GM12878 (cell line): ENCODE data around the gene ARMS2. TPM values are rescaled to one million over a fixed set of nuclear protein-coding genes. Genes with fewer than 3 reads are reported as not detected.

Source experiments
- ATAC-seq: fragments of 200-7000 bp; cut with Tn5 transposase; 3 replicates; pipeline ENCODE4 v1.9.1; 2020; ENCODE audit warnings: mild to moderate bottlenecking, moderate library complexity
- BruUV-seq: library from RNA; stranded (reverse); fragments of 400-500 nt; replicated peaks from 2 replicates; lab custom pipeline; 2021; lab: Mats Ljungman, UMichigan
- CTCF ChIA-PET: fragments of 300-600 bp; sonication (Branson Sonifier 250); formaldehyde crosslinking; extraction: SDS; loops from one replicate; lab custom pipeline; 2021; ENCODE audit warnings: inconsistent platforms; lab: Yijun Ruan, JAX
- POLR2A ChIA-PET: fragments of 350-600 bp; formaldehyde crosslinking; extraction: SDS; loops from one replicate; lab custom pipeline; 2021; ENCODE audit warnings: inconsistent platforms; lab: Charles Lee
- RAD21 ChIA-PET: fragments of 300-600 bp; sonication (Branson Sonifier 250); formaldehyde crosslinking; loops from one replicate; lab custom pipeline; 2023; ENCODE audit warnings: antibody characterized with exemption; ENCODE audit not compliant: unreplicated experiment; lab: Charles Lee
- SMC1A ChIA-PET: fragments of 300-600 bp; sonication (Branson Sonifier 250); formaldehyde crosslinking; loops from one replicate; lab custom pipeline; 2023; ENCODE audit not compliant: unreplicated experiment, uncharacterized antibody; lab: Charles Lee
- DNase-seq: peaks from one replicate; pipeline ENCODE4 v3.0.0-alpha.2; 2011; ENCODE audit warnings: low read depth, low spot score
- FAIRE-seq: peaks from 3 replicates; lab custom pipeline; 2011; peaks lifted over from hg19 to GRCh38; lab: Jason Lieb, UNC
- H2AFZ ChIP-seq: 2 replicates; pipeline ENCODE4 v1.6.0; 2011; ENCODE audit warnings: low read depth, low read length, control low read depth; ENCODE audit not compliant: control insufficient read depth
- H3K27ac ChIP-seq: 2 replicates; pipeline ENCODE4 v1.5.1; 2011; ENCODE audit warnings: control low read depth; ENCODE audit not compliant: control insufficient read depth, insufficient read depth
- H3K27me3 ChIP-seq, 2 experiments: replicated peaks in 1 of 2; 2 replicates each; pipeline versions ENCODE4 v1.6.0 to v1.6.1; 2011; ENCODE audit warnings: low read length in 1 of 2; ENCODE audit not compliant: control insufficient read depth in 2 of 2, insufficient read depth in 2 of 2
- H3K36me3 ChIP-seq, 2 experiments: 2 replicates each; pipeline ENCODE4 v1.5.1; 2011; ENCODE audit warnings: low read length in 1 of 2; ENCODE audit not compliant: control insufficient read depth in 2 of 2, insufficient read depth in 2 of 2
- H3K4me1 ChIP-seq: 2 replicates; pipeline ENCODE4 v1.6.1; 2011; ENCODE audit warnings: mild to moderate bottlenecking, low read length, moderate library complexity, mixed read lengths; ENCODE audit not compliant: control insufficient read depth, insufficient read depth
- H3K4me2 ChIP-seq: 2 replicates; pipeline ENCODE4 v1.6.0; 2011; ENCODE audit warnings: control low read depth; ENCODE audit not compliant: control insufficient read depth, insufficient read depth
- H3K4me3 ChIP-seq: fragments of 200-600 bp; sonication (generic); 2 replicates; pipeline ENCODE4 v1.5.1; 2016
- H3K79me2 ChIP-seq: 2 replicates; pipeline ENCODE4 v1.6.0; 2011; ENCODE audit warnings: low read length; ENCODE audit not compliant: control insufficient read depth, insufficient read depth
- H3K9ac ChIP-seq: 2 replicates; pipeline ENCODE4 v1.8.0; 2011; ENCODE audit warnings: low read length, control low read depth, mixed read lengths; ENCODE audit not compliant: control insufficient read depth, insufficient read depth
- H3K9me3 ChIP-seq: replicated peaks from 3 replicates; pipeline ENCODE4 v1.5.1; 2011; ENCODE audit warnings: mild to moderate bottlenecking, low read length; ENCODE audit not compliant: control insufficient read depth, insufficient read depth
- H4K20me1 ChIP-seq: 2 replicates; pipeline ENCODE4 v1.6.0; 2011; ENCODE audit not compliant: control insufficient read depth, insufficient read depth
- RFX5 ChIP-seq: IDR thresholded peaks from 2 replicates; pipeline ENCODE4 v1.6.1; 2011; ENCODE audit warnings: low read depth, low read length, improper control_type of control experiment
- SP1 ChIP-seq: IDR thresholded peaks from one replicate; pipeline ENCODE4 v1.6.1; 2011; ENCODE audit warnings: low read depth, low read length
- SREBF1 ChIP-seq: IDR thresholded peaks from 2 replicates; pipeline ENCODE4 v1.6.1; 2012; ENCODE audit warnings: mild to moderate bottlenecking, low read length
- TCF12 ChIP-seq: IDR thresholded peaks from 2 replicates; pipeline ENCODE4 v1.6.1; 2011; ENCODE audit warnings: low read depth, mild to moderate bottlenecking, low read length
- USF1 ChIP-seq: IDR thresholded peaks from 2 replicates; pipeline ENCODE4 v1.6.1; 2011; ENCODE audit warnings: borderline replicate concordance, low read depth, mild to moderate bottlenecking, moderate library complexity, mixed read lengths, low read length; ENCODE audit not compliant: insufficient read depth; ENCODE audit errors: extremely low read length
- WGBS: methylation state at CpG from one replicate; pipeline ENCODE4 v1.1.6; 2016; ENCODE audit warnings: low lambda C conversion rate; ENCODE audit not compliant: insufficient replicate concordance, insufficient coverage; ENCODE audit errors: missing lambda C conversion rate; 5-methylcytosine and 5-hydroxymethylcytosine counted together
- in situ Hi-C: fragments of 300-500 bp; cut with MboI; formaldehyde crosslinking; loops from 9 replicates; pipeline ENCODE4 v1.14.3; 2018; ENCODE audit warnings: mixed read lengths
- intact Hi-C: fragments of 100-400 bp; cut with micrococcal nuclease; formaldehyde crosslinking; loops from one replicate; pipeline ENCODE4 v1.14.2; 2022; ENCODE audit not compliant: unreplicated experiment
- polyA plus RNA-seq, 11 experiments: library from polyadenylated mRNA; depleted of rRNA in 4 of 11; unstranded in 6 of 11; stranded (reverse) in 5 of 11; fragments of >200 nt; fragmentation: Nextera tagmentation in 4 of 11; fragmentation: Illumina TruSeq in 1 of 11; extraction: Ambion mirVana in 4 of 11; extraction: Trizol in 1 of 11; gene quantifications; 1 replicate in 1 of 11; 2 replicates in 10 of 11; pipeline versions ENCODE4 v1.2.1 to v1.2.3, GENCODE V29; 2011 to 2016; ENCODE audit warnings: inconsistent platforms in 2 of 11, missing spikeins in 2 of 11, low read depth in 1 of 11
- total RNA-seq, 4 experiments: library from RNA; depleted of rRNA in 3 of 4; stranded (reverse); fragments of >200 nt in 3 of 4; fragmentation: Illumina TruSeq in 1 of 4; extraction: Trizol in 1 of 4; gene quantifications; 2 replicates each; pipeline versions ENCODE4 v1.2.1 to v1.2.3, GENCODE V29; 2013 to 2021

ARMS2 gene
- total and polyA plus RNA-seq, 10 of the 15 experiments (the other 5 are each of a cell fraction or from before 2014, with no cell fraction given) = not detected

GRCh38 chr10:122466951-122467381 lies 12.5 kb downstream of the ARMS2 start:
- Histone ChIP-seq H3K4me1 (no peaks in the 10 kb centered on the region), H3K27ac (no peak overlapping the region), H3K79me2 (no peaks in the 10 kb centered on the region), H3K9ac (no peak overlapping the region), H4K20me1 (no peaks in the 10 kb centered on the region), H3K4me3 (no peak overlapping the region), H3K4me2 (no peak overlapping the region), H3K27me3 (peaks cover 3 to 6% of the 10 kb centered on the region in 2 experiments; a peak in 3 of 4 replicates), H2AFZ (no peak overlapping the region), H3K36me3 (no peaks in the 10 kb centered on the region), H3K9me3 (no peaks in the 10 kb centered on the region)
- WGBS = 2% methylated on average over 8 of the region's 8 CpGs
- FAIRE-seq = no peak
- TF ChIP-seq SP1 (no peak), RFX5 (no peak)
- BruUV-seq = no TSS peak
- ATAC-seq = no peak
- ChIA-PET CTCF (interaction anchor here (0.8 to 1.3 kb wide), 2 partner anchors 12 to 32 kb away, joined by 3 read pairs; partner anchors contain the start of gene ARMS2), RAD21 (interaction anchor here (0.5 kb wide), 1 partner anchor 49 kb away, joined by 3 read pairs; no protein-coding TSS in a partner anchor), SMC1A (interaction anchor here (1.5 kb wide), 1 partner anchor 99 kb away, joined by 3 read pairs; no protein-coding TSS in a partner anchor), POLR2A (no interaction called here)
- no peak for DNase-seq
- in situ Hi-C loops = no loop called here
- intact Hi-C loops = no loop called here

GRCh38 chr10:122467701-122468100 lies 13.2 kb downstream of the ARMS2 start:
- Histone ChIP-seq H3K27ac (no peak overlapping the region), H2AFZ (no peak overlapping the region), H3K9ac (no peak overlapping the region), H3K79me2 (no peaks in the 10 kb centered on the region), H4K20me1 (no peaks in the 10 kb centered on the region), H3K36me3 (no peaks in the 10 kb centered on the region), H3K4me3 (no peak overlapping the region), H3K27me3 (peaks cover 3% of the 10 kb centered on the region in 2 experiments; a peak in 3 of 4 replicates), H3K9me3 (no peaks in the 10 kb centered on the region), H3K4me1 (no peaks in the 10 kb centered on the region), H3K4me2 (no peak overlapping the region)
- CTCF ChIA-PET = no interaction called here
- RAD21 ChIA-PET = no interaction called here
- ATAC-seq (no peak), DNase-seq (no peak), FAIRE-seq (no peak)
- SMC1A ChIA-PET = interaction anchor here (1.5 kb wide), 1 partner anchor 98 kb away, joined by 3 read pairs; no protein-coding TSS in a partner anchor
- TF ChIP-seq USF1 (no peak), TCF12 (no peak), SREBF1 (no peak)
- 44% methylated on average over 5 of the region's 6 CpGs for WGBS
- no TSS peak for BruUV-seq
- POLR2A ChIA-PET = no interaction called here
- intact Hi-C loops (no loop called here), in situ Hi-C loops (no loop called here)
